ENCODE data around the gene MAPRE3.
A peak's percentile ranks its signal among the peaks of the same experiment; 100 is the strongest.

Gene MAPRE3

DNA sequence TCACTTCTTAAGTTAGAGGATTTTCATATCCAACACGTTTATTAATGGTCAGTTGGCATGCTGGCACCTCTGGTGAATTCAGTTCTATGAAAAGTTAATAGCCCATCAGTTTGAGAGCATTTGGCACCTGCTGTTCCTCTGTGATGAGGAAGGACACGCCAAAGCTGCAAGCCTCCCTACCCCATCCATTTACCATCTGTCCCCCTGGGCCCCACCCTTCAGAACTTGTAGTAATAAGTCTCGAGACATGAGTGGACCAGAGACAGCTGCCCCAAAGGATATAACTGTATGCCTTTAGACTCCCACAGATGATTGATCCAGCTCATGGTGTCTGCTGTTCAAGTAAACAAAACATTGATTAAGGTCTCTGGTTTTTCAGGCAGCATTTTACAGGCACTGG, 94.7 kb downstream of the MAPRE3 start:
- H3K27ac ChIP-seq = no peak overlapping the region
- no peaks in the 10 kb centered on the region for H3K9me3 ChIP-seq (ENCODE audit: severe bottlenecking)
- DNase-seq = no peak
- TF ChIP-seq, protein P1, sequence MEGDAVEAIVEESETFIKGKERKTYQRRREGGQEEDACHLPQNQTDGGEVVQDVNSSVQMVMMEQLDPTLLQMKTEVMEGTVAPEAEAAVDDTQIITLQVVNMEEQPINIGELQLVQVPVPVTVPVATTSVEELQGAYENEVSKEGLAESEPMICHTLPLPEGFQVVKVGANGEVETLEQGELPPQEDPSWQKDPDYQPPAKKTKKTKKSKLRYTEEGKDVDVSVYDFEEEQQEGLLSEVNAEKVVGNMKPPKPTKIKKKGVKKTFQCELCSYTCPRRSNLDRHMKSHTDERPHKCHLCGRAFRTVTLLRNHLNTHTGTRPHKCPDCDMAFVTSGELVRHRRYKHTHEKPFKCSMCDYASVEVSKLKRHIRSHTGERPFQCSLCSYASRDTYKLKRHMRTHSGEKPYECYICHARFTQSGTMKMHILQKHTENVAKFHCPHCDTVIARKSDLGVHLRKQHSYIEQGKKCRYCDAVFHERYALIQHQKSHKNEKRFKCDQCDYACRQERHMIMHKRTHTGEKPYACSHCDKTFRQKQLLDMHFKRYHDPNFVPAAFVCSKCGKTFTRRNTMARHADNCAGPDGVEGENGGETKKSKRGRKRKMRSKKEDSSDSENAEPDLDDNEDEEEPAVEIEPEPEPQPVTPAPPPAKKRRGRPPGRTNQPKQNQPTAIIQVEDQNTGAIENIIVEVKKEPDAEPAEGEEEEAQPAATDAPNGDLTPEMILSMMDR (IDR thresholded peaks at IDR 0.05; ENCODE audit: low read depth, low read length) = no peak
- H3K27me3 ChIP-seq (ENCODE audit: insufficient read depth, low read depth, severe bottlenecking) = no peaks in the 10 kb centered on the region
- H3K36me3 ChIP-seq = peaks cover 45% of the 10 kb centered on the region
- H3K4me3 ChIP-seq (ENCODE audit: low read depth, low read length) = no peak overlapping the region

DNA sequence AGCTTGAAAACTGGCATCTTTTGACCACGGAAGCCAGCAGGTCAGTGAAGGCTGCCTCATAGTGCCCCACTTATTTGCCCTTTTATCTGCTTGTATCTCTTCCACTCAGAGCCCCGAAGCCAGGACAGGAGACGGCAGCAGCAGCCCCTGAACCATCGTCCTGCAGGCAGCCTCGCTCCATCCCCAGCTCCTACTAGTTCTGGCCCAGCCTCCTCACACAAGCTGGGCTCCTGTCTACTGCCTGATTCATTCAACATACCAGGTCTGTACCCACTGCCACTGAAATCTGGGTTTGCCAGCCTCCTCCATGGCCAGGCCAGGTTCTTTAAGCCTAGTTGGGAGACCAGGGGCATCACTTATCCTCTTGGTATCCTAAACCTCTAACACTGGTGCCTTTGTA, 96.9 kb downstream of the MAPRE3 start:
- Histone ChIP-seq H3K27me3 (ENCODE audit: insufficient read depth, low read depth, severe bottlenecking) (no peaks in the 10 kb centered on the region), H3K36me3 (peaks cover 43% of the 10 kb centered on the region), H3K27ac (no peak overlapping the region), H3K4me3 (ENCODE audit: low read depth, low read length) (no peak overlapping the region), H3K9me3 (ENCODE audit: severe bottlenecking) (no peaks in the 10 kb centered on the region)
- TF ChIP-seq, protein P1 (IDR thresholded peaks at IDR 0.05; ENCODE audit: low read depth, low read length) = no peak
- no peak for DNase-seq

DNA sequence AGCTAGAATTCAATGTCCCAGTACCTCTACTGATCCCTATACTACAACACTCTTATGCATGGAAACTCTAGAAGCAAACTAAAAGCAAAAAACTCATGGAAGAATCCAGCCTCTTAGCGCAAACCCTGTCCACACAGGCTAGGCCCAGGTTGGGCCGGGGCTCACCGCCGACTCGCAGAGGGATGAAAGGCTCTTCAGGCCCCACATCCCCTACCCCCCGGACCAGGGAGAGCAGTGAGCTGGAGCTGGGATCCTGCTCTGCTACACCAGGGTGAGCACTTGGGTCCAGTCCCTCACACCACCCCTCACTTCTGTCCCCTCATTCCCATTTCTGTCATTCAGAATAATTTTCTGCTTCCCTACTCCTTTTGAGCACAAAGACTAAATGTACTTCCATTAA, 99.0 kb downstream of the MAPRE3 start:
- peaks cover 38% of the 10 kb centered on the region for H3K36me3 ChIP-seq
- no peak overlapping the region for H3K27ac ChIP-seq
- H3K27me3 ChIP-seq (ENCODE audit: insufficient read depth, low read depth, severe bottlenecking) = no peaks in the 10 kb centered on the region
- H3K4me3 ChIP-seq (ENCODE audit: low read depth, low read length) = no peak overlapping the region
- DNase-seq = no peak
- TF ChIP-seq, protein P1 (IDR thresholded peaks at IDR 0.05; ENCODE audit: low read depth, low read length) = no peak
- no peaks in the 10 kb centered on the region for H3K9me3 ChIP-seq (ENCODE audit: severe bottlenecking)

DNA sequence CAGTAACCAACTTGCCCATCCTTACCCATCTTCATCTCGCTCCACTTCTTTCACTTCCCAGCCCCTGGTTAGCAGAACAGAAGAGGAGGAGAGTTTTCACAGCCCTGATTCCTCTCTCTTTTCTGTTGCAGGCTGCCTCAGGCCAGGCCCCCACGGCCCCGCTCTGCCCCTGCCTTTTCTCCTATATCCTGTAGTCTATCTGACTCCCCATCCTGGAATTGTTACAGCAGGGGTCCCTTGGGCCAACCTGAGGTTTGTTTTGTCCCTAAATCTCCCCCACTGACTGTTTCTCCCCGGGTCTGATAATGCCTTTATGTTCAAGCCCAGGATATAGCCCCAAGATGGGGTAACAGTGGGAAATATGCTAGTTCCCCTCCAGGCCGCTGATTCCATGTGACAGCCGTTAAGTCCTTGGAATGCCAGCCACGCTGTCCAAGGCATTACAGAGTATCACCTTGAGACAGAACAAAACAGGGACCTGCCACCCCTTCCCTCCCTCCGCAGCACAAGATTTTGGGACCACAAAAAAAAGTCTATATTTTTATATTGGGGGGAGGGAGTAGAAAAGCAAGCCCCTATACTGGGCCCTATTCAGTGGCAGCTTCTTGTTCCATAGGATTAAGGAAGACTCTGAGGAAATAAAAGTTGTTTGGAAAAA, 99.7 kb downstream of the MAPRE3 start:
- DNase-seq = no peak
- TF ChIP-seq, protein P1 (IDR thresholded peaks at IDR 0.05; ENCODE audit: low read depth, low read length) = no peak
- peaks cover 38% of the 10 kb centered on the region for H3K36me3 ChIP-seq
- no peak overlapping the region for H3K27ac ChIP-seq
- no peaks in the 10 kb centered on the region for H3K9me3 ChIP-seq (ENCODE audit: severe bottlenecking)
- no peaks in the 10 kb centered on the region for H3K27me3 ChIP-seq (ENCODE audit: insufficient read depth, low read depth, severe bottlenecking)
- H3K4me3 ChIP-seq (ENCODE audit: low read depth, low read length) = no peak overlapping the region

DNA sequence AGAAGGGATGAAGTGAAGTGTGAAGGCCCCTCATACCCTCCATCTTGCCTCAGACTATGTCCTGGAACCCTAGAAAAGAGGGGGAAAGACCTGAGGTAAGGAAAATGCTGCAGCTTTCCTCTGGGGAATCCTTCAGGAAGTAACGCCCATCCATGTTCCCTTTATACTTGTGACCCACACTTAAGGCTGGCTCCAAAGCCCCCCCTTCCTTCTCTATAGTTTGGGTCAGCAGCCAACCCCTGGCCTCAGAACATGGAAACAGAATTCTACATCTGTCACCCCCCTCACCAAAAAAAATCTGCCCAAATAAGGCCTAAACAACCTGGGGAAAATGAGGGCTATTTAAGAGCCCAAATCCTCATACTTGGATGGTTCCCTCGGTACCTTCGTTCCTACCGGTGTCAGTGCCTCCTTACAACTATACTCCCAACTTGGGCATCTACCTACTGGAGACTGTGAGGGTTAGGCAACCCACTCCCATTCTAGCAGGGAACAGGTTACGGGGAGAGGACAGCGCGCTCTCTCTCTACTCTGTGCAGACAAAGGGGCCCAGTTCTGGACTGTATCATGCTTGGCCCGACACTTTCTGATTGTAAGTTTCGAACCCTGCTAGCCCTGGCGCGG, 100.3 kb downstream of the MAPRE3 start:
- peaks cover 38% of the 10 kb centered on the region for H3K36me3 ChIP-seq
- peak overlapping the region; percentile 93 for H3K4me3 ChIP-seq (ENCODE audit: low read depth, low read length)
- H3K27me3 ChIP-seq (ENCODE audit: insufficient read depth, low read depth, severe bottlenecking) = no peaks in the 10 kb centered on the region
- TF ChIP-seq, protein P1 (IDR thresholded peaks at IDR 0.05; ENCODE audit: low read depth, low read length) = no peak
- no peaks in the 10 kb centered on the region for H3K9me3 ChIP-seq (ENCODE audit: severe bottlenecking)
- peak overlapping the region; percentile 83 for H3K27ac ChIP-seq
- no peak for DNase-seq
